Measurements from ENCODE around the gene CREBRF. TPM values are rescaled to one million over a fixed set of nuclear protein-coding genes. Genes with fewer than 3 reads are reported as not detected.

Gene CREBRF
- polyA plus RNA-seq, 2 of the 4 experiments (the other 2 are of a cell fraction) = 1.8 to 7.2 TPM

- H3K9me3 ChIP-seq = no peaks in the 10 kb centered on the region
- H3K4me1 ChIP-seq = peaks cover 17% of the 10 kb centered on the region
- FAIRE-seq (no peak), DNase-seq (ENCODE audit: low read depth in 1 of 2, low spot score in 1 of 2) (no peak), ATAC-seq (no peak)
- 97% methylated on average over 5 of the region's 5 CpGs for WGBS (ENCODE audit: missing lambda C conversion rate)
- H3K4me2 ChIP-seq = no peak overlapping the region
- ChIA-PET POLR2A (no interaction called here), CTCF (no interaction called here)
- H3K4me3 ChIP-seq = no peak overlapping the region
- TF ChIP-seq MAX (IDR thresholded peaks at IDR 0.05) = no peak
- no peak for TF ChIP-seq RNF2 (IDR thresholded peaks at IDR 0.05; ENCODE audit: borderline replicate concordance, low read depth)
- no peak for TF ChIP-seq E2F6 (IDR thresholded peaks at IDR 0.05; ENCODE audit: borderline replicate concordance, low read depth)
- TF ChIP-seq RARB (CRISPR knock-in tag; IDR thresholded peaks at IDR 0.05) = no peak
- TF ChIP-seq USF2 (IDR thresholded peaks at IDR 0.05) = no peak
- no peak for TF ChIP-seq EHF (CRISPR knock-in tag; IDR thresholded peaks at IDR 0.05)
- TF ChIP-seq TP53 (CRISPR knock-in tag; IDR thresholded peaks at IDR 0.05) = no peak
- no peak for TF ChIP-seq POLR2AphosphoS2 (conservative IDR thresholded peaks at IDR 0.05; ENCODE audit: low read length)
- no peak for TF ChIP-seq ATOH8 (CRISPR knock-in tag; IDR thresholded peaks at IDR 0.05; ENCODE audit: low read depth)
- no peak for TF ChIP-seq FOXS1 (CRISPR knock-in tag; IDR thresholded peaks at IDR 0.05)
- no peak for TF ChIP-seq SREBF2 (IDR thresholded peaks at IDR 0.05)
- no peak for TF ChIP-seq NFE2L2 (conservative IDR thresholded peaks at IDR 0.05; ENCODE audit: low read length)
- no peak for TF ChIP-seq PHF8 (IDR thresholded peaks at IDR 0.05; ENCODE audit: borderline replicate concordance, low read depth)
- TF ChIP-seq EP300 (IDR thresholded peaks at IDR 0.05) = no peak
- TF ChIP-seq BHLHE40 (IDR thresholded peaks at IDR 0.05; ENCODE audit: low read depth, low read length) = no peak
- no peak for TF ChIP-seq HOXB5 (CRISPR knock-in tag; IDR thresholded peaks at IDR 0.05)
- TF ChIP-seq CBX2 (IDR thresholded peaks at IDR 0.05; ENCODE audit: borderline replicate concordance, low read depth) = no peak
- H3K27ac ChIP-seq = no peak overlapping the region
Observed at GRCh38 chr5:173091981-173092380, 35.8 kb downstream of the CREBRF start.

- POLR2A ChIA-PET = no interaction called here
- H3K4me2 ChIP-seq = peak overlapping the region; percentile 56
- peaks cover 17% of the 10 kb centered on the region for H3K4me1 ChIP-seq
- ATAC-seq = peak in 1 of 2 experiments; percentile 66; a peak in 4 of 6 replicates
- no peak overlapping the region for H3K4me3 ChIP-seq
- peak in 1 of 2 experiments; percentile 28 for DNase-seq (ENCODE audit: low read depth in 1 of 2, low spot score in 1 of 2)
- FAIRE-seq = no peak
- no peaks in the 10 kb centered on the region for H3K9me3 ChIP-seq
- CTCF ChIA-PET = no interaction called here
- TF ChIP-seq HOXB5 (CRISPR knock-in tag; IDR thresholded peaks at IDR 0.05) = no peak
- no peak for TF ChIP-seq GATA3 (IDR thresholded peaks at IDR 0.05; ENCODE audit: borderline replicate concordance)
- no peak for TF ChIP-seq EHF (CRISPR knock-in tag; IDR thresholded peaks at IDR 0.05)
- TF ChIP-seq KDM5A (IDR thresholded peaks at IDR 0.05) = no peak
- TF ChIP-seq PBX3 (IDR thresholded peaks at IDR 0.05) = no peak
- no peak for TF ChIP-seq PHF8 (IDR thresholded peaks at IDR 0.05; ENCODE audit: borderline replicate concordance, low read depth)
- no peak for TF ChIP-seq RCOR1 (IDR thresholded peaks at IDR 0.05; ENCODE audit: low read depth, low read length)
- no peak for TF ChIP-seq HDAC2 (IDR thresholded peaks at IDR 0.05)
- TF ChIP-seq E2F6 (IDR thresholded peaks at IDR 0.05; ENCODE audit: borderline replicate concordance, low read depth) = no peak
- no peak for TF ChIP-seq NR3C1 (IDR thresholded peaks at IDR 0.05)
- TF ChIP-seq JUNB (IDR thresholded peaks at IDR 0.05) = no peak
- TF ChIP-seq FOSL2 (IDR thresholded peaks at IDR 0.05) = no peak
- no peak for TF ChIP-seq FOSL2 (CRISPR knock-in tag; IDR thresholded peaks at IDR 0.05)
- no peak for TF ChIP-seq BCL3 (IDR thresholded peaks at IDR 0.05)
- peak overlapping the region in 1 of 2 experiments; percentile 44; a peak in 2 of 6 replicates for H3K27ac ChIP-seq
- whole genome bisulfite sequencing (ENCODE audit: missing lambda C conversion rate) = 77% methylated on average over 4 of the region's 4 CpGs
Observed at GRCh38 chr5:173093606-173094005, 37.5 kb downstream of the CREBRF start.
